ENCODE data around the gene ZNF316. TPM values are rescaled to one million over a fixed set of nuclear protein-coding genes. Genes with fewer than 3 reads are reported as not detected.

Gene ZNF316
- total RNA-seq, 1 donor from 2014 or later, result 30.1 TPM

- no peak for DNase-seq
These were observed 54.5 kb downstream of the ZNF316 start for GRCh38 chr7:6691609-6692106.

- DNase-seq, result no peak
These were observed 63.7 kb downstream of the ZNF316 start for GRCh38 chr7:6700793-6701192.

GRCh38 chr7:6701860-6702259, 64.7 kb downstream of the ZNF316 start:
- no peak for DNase-seq

Other genes starting within 250 kb of the ZNF316 start
- gene DAGLB, start 189.4 kb upstream of the ZNF316 start, total RNA-seq, result 15.4 TPM
- 138 TPM for gene KDELR2, start 153.2 kb upstream of the ZNF316 start, total RNA-seq
- gene GRID2IP, start 85.9 kb upstream of the ZNF316 start, total RNA-seq, result 0.31 TPM
- 52.1 TPM for gene ZDHHC4, start 59.9 kb upstream of the ZNF316 start, total RNA-seq
- 19.0 TPM for gene INTS15, start 47.3 kb upstream of the ZNF316 start, total RNA-seq
- 26.1 TPM for gene ZNF853, start 21.7 kb upstream of the ZNF316 start, total RNA-seq
- 34.1 TPM for gene ZNF12, start 69.6 kb downstream of the ZNF316 start, total RNA-seq
- not detected for gene RSPH10B2, start 116.8 kb downstream of the ZNF316 start, total RNA-seq
- gene CCZ1B, start 189.0 kb downstream of the ZNF316 start, total RNA-seq, result 49.0 TPM